SK-N-MC (cell line): Measurements from ENCODE around the gene IMMP2L.

ENCODE experiments used
- DNase-seq: peaks from one replicate; pipeline ENCODE4 v3.0.0-alpha.2; 2011; ENCODE audit warnings: low read depth, low spot score
- H3K27ac ChIP-seq: fragments of 200-600 bp; sonication (generic); 2 replicates; pipeline ENCODE4 v1.5.1; 2016; ENCODE audit warnings: mixed run types
- H3K36me3 ChIP-seq: fragments of 200-600 bp; sonication (generic); 2 replicates; pipeline ENCODE4 v1.6.1; 2017; ENCODE audit warnings: antibody characterized with exemption, low read length, mixed read lengths; ENCODE audit not compliant: insufficient read depth
- H3K4me3 ChIP-seq: fragments of 200-600 bp; sonication (generic); 2 replicates; pipeline ENCODE4 v1.5.1; 2016
- H3K9ac ChIP-seq: fragments of 200-600 bp; sonication (generic); 2 replicates; pipeline ENCODE4 v1.8.0; 2017; ENCODE audit warnings: mixed run types, mixed read lengths; ENCODE audit not compliant: insufficient read length
- H3K9me3 ChIP-seq: fragments of 200-600 bp; sonication (generic); 2 replicates; pipeline ENCODE4 v1.6.1; 2017; ENCODE audit warnings: low read depth, mild to moderate bottlenecking, antibody characterized with exemption, low read length, moderate library complexity, mixed read lengths
- EZH2 ChIP-seq: fragments of 200-600 bp; sonication (generic); IDR thresholded peaks from one replicate; pipeline ENCODE4 v1.6.1; 2017; ENCODE audit warnings: antibody characterized with exemption
- FOXP2 ChIP-seq: optimal IDR thresholded peaks from 2 replicates; pipeline ENCODE3; 2011; ENCODE audit warnings: mild to moderate bottlenecking, moderate library complexity; ENCODE audit not compliant: insufficient read depth; ENCODE audit errors: extremely low read length, control extremely low read depth
- POLR2AphosphoS5 ChIP-seq: IDR thresholded peaks from 2 replicates; pipeline ENCODE4 v1.6.1; 2012; ENCODE audit warnings: mild to moderate bottlenecking, low read depth, low read length, borderline replicate concordance

Gene IMMP2L

GRCh38 chr7:111439977-111440376 lies 122.3 kb downstream of the IMMP2L start:
- DNase-seq: no peak
- TF ChIP-seq EZH2: no peak
- TF ChIP-seq FOXP2: no peak
- no peak for TF ChIP-seq POLR2AphosphoS5
- H3K9ac ChIP-seq: no peak overlapping the region
- H3K9me3 ChIP-seq: no peaks in the 10 kb centered on the region
- no peak overlapping the region for H3K4me3 ChIP-seq
- H3K36me3 ChIP-seq: no peaks in the 10 kb centered on the region
- H3K27ac ChIP-seq: no peak overlapping the region

GRCh38 chr7:111438369-111439289 lies 123.7 kb downstream of the IMMP2L start:
- H3K9ac ChIP-seq: no peak overlapping the region
- no peaks in the 10 kb centered on the region for H3K9me3 ChIP-seq
- H3K4me3 ChIP-seq: no peak overlapping the region
- TF ChIP-seq FOXP2: no peak
- no peak for TF ChIP-seq POLR2AphosphoS5
- no peak for TF ChIP-seq EZH2
- no peak overlapping the region for H3K27ac ChIP-seq
- DNase-seq: no peak
- H3K36me3 ChIP-seq: no peaks in the 10 kb centered on the region

- H3K4me3 ChIP-seq: no peak overlapping the region
- H3K36me3 ChIP-seq: no peaks in the 10 kb centered on the region
- H3K9me3 ChIP-seq: no peaks in the 10 kb centered on the region
- no peak overlapping the region for H3K27ac ChIP-seq
- TF ChIP-seq EZH2 (no peak), FOXP2 (no peak), POLR2AphosphoS5 (no peak)
- DNase-seq: no peak
- H3K9ac ChIP-seq: no peak overlapping the region
Observed at GRCh38 chr7:111437736-111438135, 124.6 kb downstream of the IMMP2L start.

- no peak overlapping the region for H3K4me3 ChIP-seq
Observed at GRCh38 chr7:111436608-111437007, 125.7 kb downstream of the IMMP2L start.

GRCh38 chr7:111433426-111433825 lies 128.9 kb downstream of the IMMP2L start:
- Histone ChIP-seq H3K27ac (no peak overlapping the region), H3K9me3 (no peaks in the 10 kb centered on the region), H3K4me3 (no peak overlapping the region), H3K36me3 (no peaks in the 10 kb centered on the region), H3K9ac (no peak overlapping the region)
- TF ChIP-seq EZH2: no peak
- TF ChIP-seq POLR2AphosphoS5: no peak
- no peak for TF ChIP-seq FOXP2
- no peak for DNase-seq

More at GRCh38 chr7:111436608-111437007, 125.7 kb downstream of the IMMP2L start:
- Histone ChIP-seq H3K36me3 (no peaks in the 10 kb centered on the region), H3K9ac (no peak overlapping the region), H3K9me3 (no peaks in the 10 kb centered on the region), H3K27ac (no peak overlapping the region)
- no peak for DNase-seq
- no peak for TF ChIP-seq POLR2AphosphoS5
- no peak for TF ChIP-seq EZH2
- no peak for TF ChIP-seq FOXP2

GRCh38 chr7:111429781-111430180 lies 132.5 kb downstream of the IMMP2L start:
- Histone ChIP-seq H3K9ac (no peak overlapping the region), H3K27ac (no peak overlapping the region), H3K4me3 (no peak overlapping the region), H3K36me3 (no peaks in the 10 kb centered on the region), H3K9me3 (no peaks in the 10 kb centered on the region)
- DNase-seq: no peak
- no peak for TF ChIP-seq POLR2AphosphoS5
- TF ChIP-seq EZH2: no peak

GRCh38 chr7:111424768-111425167 lies 137.5 kb downstream of the IMMP2L start:
- TF ChIP-seq POLR2AphosphoS5 (no peak), EZH2 (no peak), FOXP2 (no peak)
- no peak for DNase-seq
- no peak overlapping the region for H3K9ac ChIP-seq

GRCh38 chr7:111414374-111414773 lies 147.9 kb downstream of the IMMP2L start:
- TF ChIP-seq POLR2AphosphoS5 (no peak), FOXP2 (no peak), EZH2 (no peak)
- H3K27ac ChIP-seq: no peak overlapping the region
- no peak overlapping the region for H3K9ac ChIP-seq
- no peaks in the 10 kb centered on the region for H3K36me3 ChIP-seq
- no peak for DNase-seq
- no peak overlapping the region for H3K4me3 ChIP-seq
- no peaks in the 10 kb centered on the region for H3K9me3 ChIP-seq

More at GRCh38 chr7:111424768-111425167, 137.5 kb downstream of the IMMP2L start:
- no peak overlapping the region for H3K4me3 ChIP-seq
- no peaks in the 10 kb centered on the region for H3K9me3 ChIP-seq
- H3K27ac ChIP-seq: no peak overlapping the region
- no peaks in the 10 kb centered on the region for H3K36me3 ChIP-seq

- Histone ChIP-seq H3K36me3 (no peaks in the 10 kb centered on the region), H3K27ac (no peak overlapping the region), H3K9ac (no peak overlapping the region), H3K9me3 (no peaks in the 10 kb centered on the region), H3K4me3 (no peak overlapping the region)
- TF ChIP-seq EZH2 (no peak), FOXP2 (no peak), POLR2AphosphoS5 (no peak)
- no peak for DNase-seq
Observed at GRCh38 chr7:111413739-111414138, 148.6 kb downstream of the IMMP2L start.
